HG03095 (cell line): ENCODE data around the gene CACNG7.

ENCODE experiments used
- ATAC-seq: cut with Tn5 transposase; IDR thresholded peaks from one replicate; pipeline ENCODE4 v1.9.1; 2021; ENCODE audit warnings: moderate library complexity; ENCODE audit not compliant: unreplicated experiment

Gene CACNG7

DNA sequence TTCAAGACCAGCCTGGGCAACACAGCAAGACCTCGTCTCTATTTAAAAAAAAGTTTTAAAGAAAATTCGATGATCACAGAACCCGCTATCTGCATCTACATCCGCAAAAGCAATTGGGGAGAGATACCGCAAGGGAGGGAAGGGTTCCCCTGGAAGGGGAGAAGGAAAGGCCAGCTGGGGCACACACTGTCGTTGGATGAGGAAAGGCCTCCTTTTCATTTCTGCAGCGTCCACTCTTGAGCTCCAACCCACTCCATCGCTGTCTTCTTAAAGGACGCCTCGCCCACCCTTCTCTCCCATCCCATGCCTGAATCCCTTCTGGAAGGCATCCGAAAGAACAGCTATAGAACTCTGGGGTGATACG is 30.3 kb upstream of the CACNG7 start:
- ATAC-seq, result no peak

- ATAC-seq, result peak; percentile 87
Measured at GRCh38 chr19:53879140-53880081, 29.7 kb upstream of the CACNG7 start.

- no peak for ATAC-seq
Measured at GRCh38 chr19:53880711-53881481, 28.2 kb upstream of the CACNG7 start.

DNA sequence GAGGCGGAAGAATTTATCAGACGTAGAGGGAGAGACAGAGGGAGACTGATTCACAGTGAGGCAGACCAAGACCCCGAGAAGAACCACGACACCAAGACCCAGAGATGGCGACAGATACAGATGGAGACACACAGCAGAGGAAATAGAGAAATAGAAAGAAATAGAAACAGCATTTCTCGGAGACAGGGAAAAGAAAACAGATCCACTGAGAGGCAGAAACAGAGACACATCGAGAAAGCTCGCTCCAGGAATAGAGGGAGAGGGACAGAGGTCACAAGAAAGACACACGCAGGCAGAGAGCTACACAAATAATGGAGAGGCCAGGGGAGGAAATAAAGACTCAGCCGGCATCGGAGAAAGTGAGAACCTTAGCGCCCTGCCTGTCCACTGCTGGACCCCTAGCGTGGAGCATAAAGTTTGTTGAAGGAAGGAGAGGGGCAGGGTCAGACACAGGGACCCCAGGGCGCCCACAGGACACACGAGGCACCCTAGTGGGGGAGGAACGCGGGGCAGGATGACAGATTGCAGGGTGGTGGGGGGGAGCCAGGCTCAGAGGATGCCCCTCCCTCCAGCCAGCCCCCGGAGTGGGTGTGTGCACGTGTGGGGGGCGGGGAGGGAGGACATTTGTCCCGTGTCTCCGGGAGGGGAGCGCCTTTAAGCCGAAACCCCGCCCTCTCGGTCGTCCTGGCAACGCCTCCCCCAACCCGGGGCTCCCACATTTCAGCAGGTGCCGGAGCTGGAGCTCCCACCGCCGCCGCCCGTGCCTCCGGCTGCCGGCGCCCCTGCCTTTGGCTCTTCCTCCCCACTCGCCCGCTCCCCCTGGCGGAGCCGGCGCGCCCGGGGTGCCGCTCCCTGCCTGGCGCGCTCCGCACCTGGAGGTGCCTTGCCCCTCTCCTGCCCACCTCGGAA is 27.3 kb upstream of the CACNG7 start, which contains the start of gene PRKCG:
TSS of gene PRKCG (plus strand) at position 716 of the 909 bp plus-strand sequence. CDS start 298 bp downstream, outside the sequence.
- ATAC-seq, result no peak

DNA sequence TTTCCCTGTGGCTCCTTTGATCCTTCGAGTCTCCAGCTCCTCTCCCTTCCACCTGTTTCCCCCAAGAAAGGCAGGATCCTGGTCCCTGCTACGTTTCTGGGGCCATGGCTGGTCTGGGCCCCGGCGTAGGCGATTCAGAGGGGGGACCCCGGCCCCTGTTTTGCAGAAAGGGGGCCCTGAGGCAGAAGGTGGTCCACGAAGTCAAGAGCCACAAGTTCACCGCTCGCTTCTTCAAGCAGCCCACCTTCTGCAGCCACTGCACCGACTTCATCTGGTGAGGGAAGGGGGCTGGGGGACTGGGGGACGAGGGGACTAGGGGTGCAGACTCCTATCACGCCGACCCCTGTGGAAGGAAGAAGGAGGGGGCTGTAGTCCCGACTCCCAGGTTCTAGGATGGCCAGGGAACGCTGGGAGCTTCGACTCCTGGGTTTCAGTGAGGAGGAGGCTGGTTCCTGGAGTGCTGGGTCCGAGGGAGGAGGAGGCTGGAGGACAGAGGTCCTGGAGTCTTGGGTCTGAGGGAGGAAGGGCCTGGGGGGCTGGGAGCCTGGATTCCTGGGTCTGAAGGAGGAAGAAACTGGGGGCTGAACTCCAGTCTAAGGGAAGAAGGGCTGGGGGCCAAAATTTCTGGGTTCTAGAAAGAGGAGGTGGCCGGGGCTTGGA is 26.6 kb upstream of the CACNG7 start:
- ATAC-seq, result no peak

DNA sequence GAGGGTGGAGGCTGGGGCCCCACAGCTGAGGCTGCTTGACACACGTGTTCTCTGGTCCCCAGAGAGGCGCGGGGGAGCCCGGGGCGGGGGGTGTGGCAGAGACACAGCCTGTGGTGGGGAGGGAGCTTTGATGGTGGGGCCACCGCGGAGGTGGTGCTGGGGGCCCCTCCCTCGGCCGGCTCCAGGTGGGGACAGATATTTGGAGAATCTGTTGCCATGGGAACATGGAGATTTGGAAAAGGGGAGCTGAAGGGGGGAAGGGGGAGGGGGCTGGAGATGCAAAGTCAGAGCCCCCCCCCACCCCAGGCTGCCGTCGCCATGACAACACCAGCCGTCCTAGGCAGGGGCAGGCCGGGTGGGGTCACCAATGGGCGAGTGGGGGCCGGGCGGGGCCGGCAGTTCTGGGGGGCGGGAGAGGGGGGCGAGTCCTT is 25.8 kb upstream of the CACNG7 start:
- ATAC-seq, result no peak

DNA sequence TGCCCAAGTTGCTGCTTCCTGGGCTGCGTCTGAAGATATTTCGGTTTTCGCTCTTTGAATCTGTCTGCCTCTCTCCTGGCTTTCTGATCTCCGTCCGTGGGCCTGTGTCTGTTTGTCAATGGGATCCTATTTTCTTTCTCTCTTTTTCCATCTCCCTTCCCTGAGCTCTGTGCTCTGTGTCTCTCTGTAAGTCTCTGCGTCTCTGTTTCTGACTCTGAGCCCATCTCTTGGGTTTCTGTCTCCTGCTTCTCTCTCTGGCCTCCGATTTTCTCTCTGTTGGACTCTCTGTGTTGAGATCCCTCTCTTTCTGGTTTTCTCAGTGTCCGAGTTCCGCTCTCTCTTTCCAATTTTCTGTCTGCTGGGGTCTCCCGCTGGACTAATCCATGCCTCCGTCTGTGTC is 25.3 kb upstream of the CACNG7 start:
- no peak for ATAC-seq

- no peak for ATAC-seq
Measured at GRCh38 chr19:53884256-53884655, 24.8 kb upstream of the CACNG7 start.

DNA sequence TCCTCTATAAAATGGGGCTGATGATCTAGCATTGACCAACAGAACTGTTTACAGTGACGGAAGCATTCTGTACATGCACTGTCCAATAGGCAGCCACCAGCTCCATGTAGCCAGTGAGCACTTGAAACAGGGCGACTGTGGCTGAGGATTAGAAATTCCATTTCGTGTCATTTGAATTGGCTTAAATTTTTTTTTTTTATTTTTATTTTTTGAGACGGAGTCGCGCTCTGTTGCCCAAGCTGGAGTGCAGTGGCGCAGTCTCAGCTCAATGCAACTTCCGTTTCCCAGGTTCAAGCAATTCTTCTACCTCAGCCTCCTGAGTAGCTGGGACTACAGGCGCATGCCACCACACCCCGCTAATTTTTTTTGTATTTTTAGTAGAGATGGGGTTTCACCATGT is 24.0 kb upstream of the CACNG7 start:
- ATAC-seq, result no peak

GRCh38 chr19:53892301-53892980 is 16.6 kb upstream of the CACNG7 start:
- no peak for ATAC-seq

GRCh38 chr19:53892981-53893325 is 16.1 kb upstream of the CACNG7 start:
- ATAC-seq, result no peak

DNA sequence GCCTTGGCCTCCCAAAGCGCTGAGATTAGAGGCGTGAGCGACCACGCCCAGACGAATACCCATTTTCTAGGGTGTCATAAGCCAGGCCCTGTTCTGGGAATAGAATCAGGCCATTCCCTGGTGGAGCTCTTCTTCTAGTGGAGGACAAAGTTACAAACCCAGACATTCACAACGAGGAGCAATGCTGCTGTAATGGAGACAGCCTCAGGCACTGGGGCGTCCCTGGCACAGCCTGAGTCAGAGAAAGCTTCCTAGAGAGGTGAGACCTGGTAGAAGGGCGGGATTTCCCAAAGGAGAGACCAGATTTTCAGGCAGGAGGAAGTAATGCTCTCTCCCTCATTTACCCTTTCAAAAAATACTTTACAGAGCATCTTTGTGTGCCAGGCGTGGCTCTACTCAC is 14.4 kb upstream of the CACNG7 start:
- no peak for ATAC-seq

DNA sequence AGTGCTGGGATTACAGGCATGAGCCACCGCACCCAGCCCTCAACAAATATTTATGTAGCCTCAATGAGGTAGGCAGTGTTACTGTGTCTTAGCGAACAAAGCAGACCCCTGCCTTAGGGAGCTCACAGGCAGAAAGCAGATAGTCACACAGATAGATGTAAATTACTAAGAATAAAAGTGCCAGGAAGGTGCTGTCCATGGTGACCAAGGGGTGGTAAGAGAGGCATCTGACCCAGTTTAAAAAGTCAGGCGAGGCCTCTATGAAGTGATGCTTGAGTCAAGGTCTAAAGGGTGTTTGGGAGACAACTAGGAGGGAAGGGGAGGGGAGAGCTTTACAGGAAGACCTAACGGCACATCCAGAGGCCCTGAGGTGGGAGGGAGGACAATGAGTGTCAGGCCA is 12.4 kb upstream of the CACNG7 start:
- no peak for ATAC-seq

GRCh38 chr19:53897459-53897858 is 11.6 kb upstream of the CACNG7 start:
- ATAC-seq, result no peak

DNA sequence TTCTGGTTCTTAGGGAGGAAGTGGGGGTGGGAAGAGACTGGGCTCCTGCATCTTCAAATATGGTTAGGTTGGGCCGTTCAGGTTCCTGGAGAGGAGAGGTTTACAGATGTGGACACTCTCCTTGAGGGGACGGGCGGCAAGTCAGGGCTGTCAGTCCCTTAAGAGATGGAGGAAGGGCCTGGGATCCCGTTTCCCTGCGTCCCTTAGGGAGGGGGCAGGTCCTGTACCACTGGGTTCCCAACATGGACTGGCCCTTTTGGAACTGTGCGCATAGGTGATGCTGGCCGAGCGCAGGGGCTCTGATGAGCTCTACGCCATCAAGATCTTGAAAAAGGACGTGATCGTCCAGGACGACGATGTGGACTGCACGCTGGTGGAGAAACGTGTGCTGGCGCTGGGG is 10.9 kb upstream of the CACNG7 start:
- ATAC-seq, result no peak

GRCh38 chr19:53898636-53899341 is 10.3 kb upstream of the CACNG7 start:
- ATAC-seq, result no peak

DNA sequence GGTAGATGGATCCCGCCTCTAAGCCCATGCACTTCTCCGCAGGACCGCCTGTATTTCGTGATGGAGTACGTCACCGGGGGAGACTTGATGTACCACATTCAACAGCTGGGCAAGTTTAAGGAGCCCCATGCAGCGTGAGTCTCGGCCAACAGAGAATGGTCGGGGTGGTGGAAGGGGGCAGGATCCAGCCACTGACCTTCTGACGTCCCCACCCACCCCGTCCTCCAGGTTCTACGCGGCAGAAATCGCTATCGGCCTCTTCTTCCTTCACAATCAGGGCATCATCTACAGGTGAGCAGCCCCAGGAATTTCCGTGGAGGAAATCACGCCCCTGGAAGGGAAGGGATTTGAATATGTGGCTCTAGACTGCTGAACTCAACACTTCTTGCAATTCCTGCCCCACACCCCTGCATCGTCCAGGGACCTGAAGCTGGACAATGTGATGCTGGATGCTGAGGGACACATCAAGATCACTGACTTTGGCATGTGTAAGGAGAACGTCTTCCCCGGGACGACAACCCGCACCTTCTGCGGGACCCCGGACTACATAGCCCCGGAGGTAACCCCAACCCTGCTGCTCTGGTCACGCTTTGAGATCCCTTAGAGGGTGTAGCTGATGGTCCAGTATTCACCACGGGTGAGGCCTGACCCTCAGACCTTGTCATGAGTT is 8.8 kb upstream of the CACNG7 start:
- no peak for ATAC-seq

DNA sequence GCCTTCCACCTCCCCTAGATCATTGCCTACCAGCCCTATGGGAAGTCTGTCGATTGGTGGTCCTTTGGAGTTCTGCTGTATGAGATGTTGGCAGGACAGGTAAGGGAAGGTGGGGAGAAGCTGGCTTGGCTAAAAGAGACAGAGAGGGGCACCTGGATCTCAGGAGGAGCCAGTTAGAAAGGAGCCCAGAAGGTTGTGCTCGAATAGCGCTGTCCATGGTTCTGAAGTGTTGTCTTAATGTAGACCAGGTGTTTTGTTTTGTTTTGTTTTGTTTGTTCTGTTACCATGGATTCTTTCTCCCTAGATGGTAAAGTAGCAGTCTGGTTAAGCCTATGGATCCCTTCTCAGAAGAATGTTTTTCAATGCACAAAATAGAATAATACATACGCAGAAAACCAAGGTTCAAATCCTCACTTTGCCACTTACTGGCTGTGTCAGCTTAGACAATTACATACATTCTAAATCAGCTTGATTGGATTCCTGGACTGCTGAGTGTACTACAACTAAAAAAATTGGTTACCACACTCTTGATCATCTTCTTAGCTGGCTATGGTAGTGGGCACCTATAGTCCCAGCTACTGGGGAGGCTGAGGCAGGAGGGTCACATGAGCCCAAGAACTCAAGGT is 5.9 kb upstream of the CACNG7 start:
- no peak for ATAC-seq
